Mesothelial cell of epicardium (in vitro differentiated cells): ENCODE data around the gene KDM4C. TPM values are rescaled to one million over a fixed set of nuclear protein-coding genes. Genes with fewer than 3 reads are reported as not detected.

Source experiments
- DNase-seq, 2 experiments: peaks; one replicate each; pipeline ENCODE4 v3.0.0; 2021; ENCODE audit warnings: low spot score in 2 of 2; ENCODE audit not compliant: unreplicated experiment in 2 of 2
- H3K27ac Mint-ChIP-seq: 2 replicates; pipeline ENCODE4 v1.8.0; 2021; ENCODE audit warnings: mixed read lengths
- H3K27me3 Mint-ChIP-seq: 2 replicates; pipeline ENCODE4 v1.8.0; 2021; ENCODE audit warnings: low read depth, mixed read lengths
- H3K36me3 Mint-ChIP-seq: 2 replicates; pipeline ENCODE4 v1.8.0; 2021; ENCODE audit warnings: mixed read lengths
- H3K4me1 Mint-ChIP-seq: 2 replicates; pipeline ENCODE4 v1.8.0; 2021; ENCODE audit warnings: mixed read lengths
- H3K4me3 Mint-ChIP-seq: 2 replicates; pipeline ENCODE4 v1.8.0; 2021; ENCODE audit warnings: mild to moderate bottlenecking, moderate library complexity, mixed read lengths
- H3K9me3 Mint-ChIP-seq: 2 replicates; pipeline ENCODE4 v1.8.0; 2021; ENCODE audit warnings: mixed read lengths
- CTCF ChIP-seq: fragments of 200-600 bp; sonication (generic); IDR thresholded peaks from one replicate; pipeline ENCODE4 v1.5.0; 2021; ENCODE audit warnings: antibody characterized with exemption; ENCODE audit not compliant: unreplicated experiment
- total RNA-seq: library from RNA; stranded (reverse); gene quantifications from 3 replicates; pipeline ENCODE4 v1.2.1, GENCODE V29; 2021

KDM4C gene
- total RNA-seq, 1 donor from 2014 or later: 25.4 TPM

GRCh38 chr9:7097040-7097715, 339.4 kb downstream of the KDM4C start:
- H3K36me3 Mint-ChIP-seq: peaks cover 7% of the 10 kb centered on the region
- no peak for TF ChIP-seq CTCF
- H3K4me3 Mint-ChIP-seq: no peak overlapping the region
- H3K27me3 Mint-ChIP-seq: no peaks in the 10 kb centered on the region
- no peaks in the 10 kb centered on the region for H3K4me1 Mint-ChIP-seq
- no peak overlapping the region for H3K27ac Mint-ChIP-seq
- no peak for DNase-seq
- H3K9me3 Mint-ChIP-seq: peaks cover 9% of the 10 kb centered on the region

GRCh38 chr9:7097785-7098752, 340.3 kb downstream of the KDM4C start:
- no peak for DNase-seq
- H3K9me3 Mint-ChIP-seq: peaks cover 12% of the 10 kb centered on the region
- no peaks in the 10 kb centered on the region for H3K27me3 Mint-ChIP-seq
- H3K4me1 Mint-ChIP-seq: no peaks in the 10 kb centered on the region
- H3K4me3 Mint-ChIP-seq: no peak overlapping the region
- peaks cover 10% of the 10 kb centered on the region for H3K36me3 Mint-ChIP-seq
- TF ChIP-seq CTCF: no peak
- no peak overlapping the region for H3K27ac Mint-ChIP-seq

- Mint-ChIP-seq H3K4me1 (no peaks in the 10 kb centered on the region), H3K9me3 (peaks cover 17% of the 10 kb centered on the region), H3K36me3 (peaks cover 18% of the 10 kb centered on the region), H3K27me3 (no peaks in the 10 kb centered on the region), H3K4me3 (no peak overlapping the region), H3K27ac (no peak overlapping the region)
- TF ChIP-seq CTCF: no peak
- no peak for DNase-seq
Observed at GRCh38 chr9:7103367-7103766, 345.6 kb downstream of the KDM4C start.

GRCh38 chr9:7103771-7104170, 346.0 kb downstream of the KDM4C start:
- Mint-ChIP-seq H3K36me3 (peaks cover 18% of the 10 kb centered on the region), H3K9me3 (peaks cover 17% of the 10 kb centered on the region), H3K4me3 (no peak overlapping the region), H3K4me1 (no peaks in the 10 kb centered on the region), H3K27me3 (no peaks in the 10 kb centered on the region), H3K27ac (no peak overlapping the region)
- DNase-seq: no peak
- TF ChIP-seq CTCF: no peak

GRCh38 chr9:7104625-7105024, 346.9 kb downstream of the KDM4C start:
- Mint-ChIP-seq H3K4me1 (no peaks in the 10 kb centered on the region), H3K27ac (no peak overlapping the region), H3K36me3 (peaks cover 14% of the 10 kb centered on the region), H3K27me3 (no peaks in the 10 kb centered on the region), H3K9me3 (peaks cover 14% of the 10 kb centered on the region), H3K4me3 (no peak overlapping the region)
- no peak for DNase-seq
- TF ChIP-seq CTCF: no peak
